IPS-NIHi7 (cell line): Measurements from ENCODE around the gene CENPA.
"Not testable (repeated sequence)": the region's sequence is repeated elsewhere in the genome, so short reads cannot be mapped to it uniquely, and the experiment has no call there.

Experiments used
- DNase-seq: peaks from one replicate; pipeline ENCODE4 v3.0.0; 2012; ENCODE audit warnings: mixed read lengths; ENCODE audit errors: extremely low spot score

Gene CENPA

DNA sequence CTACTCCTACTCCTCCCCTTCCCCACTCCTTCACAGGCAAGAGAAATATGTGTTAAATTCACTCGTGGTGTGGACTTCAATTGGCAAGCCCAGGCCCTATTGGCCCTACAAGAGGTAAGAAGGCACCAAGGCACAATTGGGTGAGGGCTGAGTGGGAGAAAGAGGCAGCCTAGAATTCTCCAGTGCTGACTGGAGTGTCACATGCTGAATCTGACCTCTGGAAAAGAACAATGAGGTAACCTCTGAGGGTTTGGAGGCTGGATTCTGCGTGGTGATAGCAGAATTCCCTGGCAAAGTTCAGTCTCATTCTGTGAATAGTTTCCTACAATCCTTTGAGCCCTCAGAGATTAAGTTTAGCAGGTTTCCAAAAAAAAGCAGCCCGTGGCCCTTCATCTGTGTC is 6.9 kb downstream of the CENPA start:
- DNase-seq: no peak

DNA sequence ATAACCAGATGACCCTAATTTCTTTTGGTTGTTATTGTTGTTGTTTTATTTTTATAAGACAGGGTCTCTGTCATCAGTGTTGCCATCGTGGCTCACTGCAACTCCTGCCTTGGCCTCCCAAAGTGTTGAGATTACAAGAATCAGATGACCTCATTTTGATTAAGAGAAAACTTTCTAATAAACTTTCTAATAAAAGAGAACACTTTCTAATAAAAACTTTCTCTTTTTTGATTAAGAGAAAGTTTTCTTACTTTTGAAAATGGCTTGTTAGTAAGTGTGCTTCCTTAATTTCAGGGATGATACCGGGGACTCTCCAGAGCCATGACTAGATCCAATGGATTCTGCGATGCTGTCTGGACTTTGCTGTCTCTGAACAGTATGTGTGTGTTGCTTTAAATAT is 7.7 kb downstream of the CENPA start:
- no peak for DNase-seq

DNA sequence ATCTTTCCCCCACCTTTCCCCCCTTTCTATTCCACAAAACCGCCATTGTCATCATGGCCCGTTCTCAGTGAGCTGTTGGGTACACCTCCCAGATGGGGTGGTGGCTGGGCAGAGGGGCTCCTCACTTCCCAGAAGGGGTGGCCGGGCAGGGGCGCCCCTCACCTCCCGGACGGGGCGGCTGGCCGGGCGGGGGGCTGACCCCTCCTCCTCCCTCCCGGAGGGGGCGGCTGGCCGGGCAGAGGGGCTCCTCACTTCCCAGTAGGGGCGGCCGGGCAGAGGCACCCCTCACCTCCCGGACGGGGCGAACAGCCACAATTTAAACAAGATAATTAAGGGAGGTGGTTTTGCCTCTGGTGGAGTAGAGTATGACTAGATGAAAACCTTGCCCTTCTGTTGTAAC is 9.3 kb downstream of the CENPA start:
- DNase-seq: not testable (repeated sequence)

DNA sequence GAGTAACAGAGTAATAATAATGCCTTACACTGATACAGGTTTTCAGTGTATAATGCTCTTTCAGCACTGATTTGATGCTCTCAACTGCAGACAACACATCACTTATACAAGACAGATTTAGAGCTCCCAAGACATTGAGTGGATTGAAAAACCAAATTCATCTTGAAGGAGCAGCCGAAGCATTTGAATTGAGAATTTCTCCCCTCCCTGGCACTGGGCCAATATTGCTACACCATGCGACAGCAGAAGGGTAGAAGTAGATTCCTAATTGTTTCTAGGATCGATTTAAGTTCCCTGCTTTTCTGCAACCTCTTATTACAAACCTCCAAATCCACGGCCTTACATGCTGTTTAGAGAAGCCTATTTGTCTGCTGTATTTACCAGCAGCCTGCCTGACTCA is 15.5 kb downstream of the CENPA start:
- no peak for DNase-seq

DNA sequence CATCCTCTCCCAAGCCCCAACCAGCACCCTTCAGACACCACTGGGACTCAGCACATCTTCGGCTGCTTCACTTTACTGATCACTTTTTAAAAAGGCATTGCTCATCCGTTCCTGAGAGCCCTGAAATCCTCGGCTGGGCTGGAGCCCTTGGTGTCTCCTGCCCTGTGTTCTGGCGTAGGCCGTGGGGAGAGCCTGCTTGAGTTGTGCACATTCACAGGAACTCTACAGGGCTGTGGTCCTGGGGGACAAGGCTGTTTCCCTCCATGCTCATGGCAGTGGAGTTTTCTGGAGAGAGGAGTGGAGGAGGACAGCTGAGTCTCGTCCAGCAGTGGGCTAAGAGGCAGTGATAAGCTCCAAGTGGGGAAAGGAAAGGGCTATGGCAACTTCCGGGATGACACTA is 15.9 kb downstream of the CENPA start:
- no peak for DNase-seq

DNA sequence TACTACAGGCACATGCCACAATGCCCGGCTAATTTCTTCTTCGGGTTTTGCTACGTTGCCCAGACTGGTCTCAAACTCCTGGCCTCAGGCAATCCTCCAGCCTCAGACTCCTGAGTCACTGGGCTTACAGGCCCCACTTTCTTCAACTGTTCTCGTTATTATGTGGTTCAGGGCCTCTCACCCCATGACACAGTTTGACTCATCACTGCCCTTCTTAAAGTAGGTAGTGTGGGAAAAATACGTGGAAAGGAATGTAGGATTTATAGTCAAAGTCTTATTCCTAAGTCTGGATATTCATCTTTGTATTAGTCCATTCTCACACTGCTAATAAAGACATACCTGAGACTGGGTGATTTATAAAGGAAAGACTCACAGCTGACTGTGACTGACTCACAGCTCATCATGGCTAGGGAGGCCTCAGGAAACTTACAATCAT is 19.4 kb downstream of the CENPA start:
- DNase-seq: no peak

DNA sequence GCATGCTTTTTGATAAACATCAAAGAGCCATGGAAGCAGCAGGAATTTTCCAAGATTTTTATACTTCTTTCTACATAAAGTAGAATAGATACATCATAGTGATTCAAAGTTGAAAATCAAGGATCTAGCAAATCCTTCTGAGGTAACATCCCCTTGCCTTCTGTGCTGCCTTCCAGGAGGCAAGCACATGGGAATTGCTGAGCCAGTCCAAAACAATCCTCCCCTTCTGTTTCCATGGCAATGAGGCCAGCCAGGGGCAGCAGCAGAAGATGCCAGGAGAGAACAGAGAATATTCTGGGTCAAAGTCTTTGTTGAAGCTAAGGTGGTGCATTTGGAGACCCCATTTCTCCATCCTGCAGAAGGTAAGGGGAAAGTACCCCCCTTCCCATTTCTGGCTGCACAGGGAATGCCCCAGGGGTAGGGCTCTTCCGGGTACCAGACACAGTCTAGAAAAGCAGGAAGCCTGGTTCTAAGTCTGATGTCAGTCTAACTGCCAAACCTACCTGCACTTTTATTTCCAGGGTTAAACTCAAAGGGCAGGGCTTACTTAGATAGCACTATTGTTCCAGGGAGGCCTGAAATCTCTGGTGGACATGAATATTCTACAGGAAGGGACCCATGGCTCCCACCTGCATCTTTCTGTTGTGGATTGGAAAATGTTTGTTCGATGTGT is 22.1 kb downstream of the CENPA start:
- no peak for DNase-seq

DNA sequence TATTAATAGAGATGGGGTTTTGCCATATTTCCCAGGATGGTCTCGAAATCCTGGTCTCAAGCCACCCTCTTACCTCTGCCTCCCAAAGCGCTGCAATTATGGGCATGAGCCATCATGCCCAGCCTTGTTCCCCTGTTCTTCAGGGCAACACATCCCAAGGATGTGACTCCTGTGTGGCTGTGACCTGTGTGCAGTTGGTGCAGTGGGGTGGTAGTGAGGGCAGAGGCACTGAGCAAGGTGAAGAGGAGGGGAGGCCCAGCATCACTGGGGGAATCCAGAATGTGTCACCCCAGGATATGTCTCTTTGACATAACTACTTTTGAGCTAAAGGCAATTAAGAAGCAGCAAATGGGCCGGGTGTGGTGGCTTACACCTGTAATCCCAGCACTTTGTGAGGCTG is 23.4 kb downstream of the CENPA start:
- no peak for DNase-seq

DNA sequence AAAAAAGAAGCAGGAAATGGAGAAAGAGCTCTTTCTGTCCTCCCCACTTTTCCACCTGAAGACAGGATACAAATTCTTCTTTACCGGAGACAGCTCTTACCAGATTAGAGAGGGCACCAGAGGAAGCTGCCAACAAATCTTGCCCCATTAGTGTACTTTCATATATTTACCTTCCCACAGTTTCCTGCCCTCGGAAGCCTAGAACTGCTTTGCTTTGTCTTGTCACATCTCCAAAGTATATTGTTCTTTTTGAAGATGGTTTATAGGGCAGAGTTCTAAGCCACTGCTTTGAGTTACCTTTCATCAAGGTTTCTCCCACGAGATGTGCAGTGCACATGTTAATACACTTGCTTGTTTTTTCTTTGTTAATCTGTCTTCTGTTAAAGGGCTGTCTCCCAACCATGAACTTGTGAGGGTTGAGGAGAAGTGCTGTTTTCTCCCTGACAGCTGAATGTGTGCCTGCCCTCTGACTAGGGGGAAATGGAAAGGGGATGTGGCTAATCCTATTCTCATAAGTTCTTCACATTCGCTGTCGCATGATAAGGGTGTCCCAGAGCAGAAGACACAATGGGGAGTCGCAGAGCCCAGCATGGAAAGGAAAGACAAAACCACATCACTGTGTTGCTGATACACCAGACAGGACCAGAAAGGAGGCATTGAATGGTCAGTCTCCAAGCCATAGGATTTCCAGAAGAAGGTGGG is 24.2 kb downstream of the CENPA start:
- DNase-seq: no peak

DNA sequence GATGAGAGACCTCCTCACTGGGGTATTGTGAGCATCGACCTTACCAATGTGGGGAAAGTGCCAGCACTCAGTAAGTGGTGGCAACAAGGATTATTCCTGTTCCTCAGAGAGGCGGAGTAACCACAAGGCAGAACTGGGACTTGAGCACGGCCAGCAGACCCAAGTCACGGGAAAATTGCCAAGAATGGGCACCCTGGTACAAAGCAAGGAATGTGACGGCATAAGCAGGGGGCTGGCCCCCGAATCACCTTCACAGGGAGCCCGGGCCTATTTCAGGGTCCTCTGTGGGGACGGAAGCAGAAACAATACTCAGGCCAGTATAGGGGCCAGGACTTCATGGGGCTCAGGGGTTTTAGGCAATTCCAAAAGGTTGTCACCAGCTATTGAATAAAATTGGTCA is 25.4 kb downstream of the CENPA start:
- DNase-seq: no peak

DNA sequence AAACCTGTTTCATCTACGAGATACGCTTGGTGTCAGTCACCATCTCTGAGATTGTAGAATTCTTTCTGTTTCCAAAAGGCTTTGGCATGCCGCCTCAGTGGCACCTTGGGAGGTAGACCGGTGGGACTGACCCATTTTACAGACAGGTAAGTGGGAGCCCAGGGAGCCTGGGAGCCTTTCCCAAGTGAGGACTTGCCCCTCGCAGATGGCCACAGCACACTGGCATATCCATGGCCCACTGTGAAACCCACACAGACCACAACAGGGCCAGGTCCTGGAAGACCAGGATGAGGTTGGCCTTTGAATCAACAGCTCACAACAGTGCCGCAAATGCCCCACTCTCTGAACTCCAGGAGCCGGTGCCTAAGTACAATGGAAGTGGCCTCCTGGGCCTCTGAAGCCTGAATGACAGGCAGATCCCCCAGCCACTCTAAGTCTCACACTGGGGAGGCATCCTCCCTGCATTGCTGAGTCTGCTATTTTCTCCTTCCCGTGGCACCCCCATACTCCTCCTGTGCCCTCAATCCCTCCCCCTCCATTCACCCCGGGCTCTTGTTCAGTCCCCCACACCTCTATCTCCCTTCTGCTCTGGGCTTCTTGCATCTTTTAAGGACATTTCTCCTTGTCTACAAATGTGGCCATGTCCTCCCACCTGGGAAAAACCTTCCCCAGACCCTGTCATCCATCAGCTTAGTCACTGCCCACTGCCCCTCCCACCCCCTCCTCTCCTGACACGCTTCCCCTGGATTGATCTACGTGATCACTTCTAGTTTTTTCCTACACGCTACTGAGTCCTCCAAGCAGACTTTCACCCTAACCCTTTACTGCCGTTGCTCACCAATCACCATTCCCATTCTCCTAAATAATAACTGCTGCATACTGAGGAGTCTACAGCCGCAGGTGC is 26.2 kb downstream of the CENPA start:
- no peak for DNase-seq

DNA sequence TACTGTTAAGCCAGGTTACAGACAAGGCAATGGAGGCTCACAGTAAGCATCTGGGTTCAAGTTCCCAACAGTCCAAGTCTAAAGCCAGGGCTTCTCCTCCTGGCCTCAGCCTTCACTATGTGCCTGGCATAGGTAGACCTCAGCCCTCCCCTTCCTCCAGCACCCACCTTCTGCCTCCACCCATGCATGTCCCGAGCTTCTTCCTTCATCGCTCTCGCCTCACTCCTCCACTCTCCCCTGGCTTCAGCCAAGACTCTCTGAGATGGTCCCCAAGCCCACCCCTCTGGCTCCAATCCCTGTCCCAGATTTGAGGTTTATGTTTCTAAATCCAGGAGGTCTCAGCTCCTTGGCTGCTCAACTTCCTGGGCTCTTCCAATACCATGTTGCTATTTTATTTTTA is 26.9 kb downstream of the CENPA start:
- no peak for DNase-seq

DNA sequence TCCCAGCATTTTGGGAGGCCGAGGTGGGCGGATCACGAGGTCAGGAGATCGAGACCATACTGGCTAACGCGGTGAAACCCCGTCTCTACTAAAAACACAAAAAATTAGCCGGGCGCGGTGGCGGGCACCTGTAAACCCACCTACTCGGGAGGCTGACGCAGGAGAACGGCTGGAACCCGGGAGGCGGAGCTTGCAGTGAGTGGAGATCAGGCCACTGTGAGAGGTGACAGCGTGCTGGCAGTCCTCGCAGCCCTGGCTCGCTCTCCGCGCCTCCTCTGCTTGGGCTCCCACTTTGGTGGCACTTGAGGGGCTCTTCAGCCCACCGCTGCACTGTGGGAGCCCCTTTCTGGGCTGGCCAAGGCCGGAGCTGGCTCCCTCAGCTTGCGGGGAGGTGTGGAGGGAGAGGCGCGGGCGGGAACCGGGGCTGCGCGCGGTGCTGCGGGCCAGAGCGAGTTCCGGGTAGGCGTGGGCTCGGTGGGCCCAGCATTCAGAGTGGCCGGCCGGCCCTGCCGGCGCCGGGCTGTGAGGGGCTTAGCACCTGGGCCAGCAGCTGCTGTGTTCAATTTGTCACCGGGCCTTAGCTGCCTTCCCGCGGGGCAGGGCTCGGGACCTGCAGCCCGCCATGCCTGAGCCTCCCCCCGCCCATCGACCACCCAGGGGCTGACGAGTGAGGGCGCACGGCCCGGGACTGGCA is 28.4 kb downstream of the CENPA start:
- DNase-seq: not testable (repeated sequence)

DNA sequence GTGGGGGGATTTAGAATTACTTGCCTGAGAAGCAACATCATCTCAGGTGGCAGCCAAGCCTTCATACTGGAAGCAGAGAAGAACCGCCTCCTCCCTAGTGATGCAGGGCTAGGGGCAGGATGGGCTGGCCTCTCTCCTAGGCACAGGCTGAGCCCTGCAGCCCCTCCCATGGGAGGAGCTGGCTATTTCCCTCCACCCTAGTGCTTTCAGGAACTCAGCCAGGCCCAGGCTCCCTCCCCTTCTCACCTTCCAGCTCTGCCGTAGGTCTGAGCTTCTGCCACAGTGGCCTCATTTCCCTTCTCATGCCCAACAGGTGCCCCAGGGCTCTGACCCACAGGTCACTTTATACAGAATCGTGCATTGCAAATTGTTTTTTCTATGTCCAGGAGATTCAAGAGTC is 31.0 kb downstream of the CENPA start:
- peak; percentile 67 for DNase-seq

DNA sequence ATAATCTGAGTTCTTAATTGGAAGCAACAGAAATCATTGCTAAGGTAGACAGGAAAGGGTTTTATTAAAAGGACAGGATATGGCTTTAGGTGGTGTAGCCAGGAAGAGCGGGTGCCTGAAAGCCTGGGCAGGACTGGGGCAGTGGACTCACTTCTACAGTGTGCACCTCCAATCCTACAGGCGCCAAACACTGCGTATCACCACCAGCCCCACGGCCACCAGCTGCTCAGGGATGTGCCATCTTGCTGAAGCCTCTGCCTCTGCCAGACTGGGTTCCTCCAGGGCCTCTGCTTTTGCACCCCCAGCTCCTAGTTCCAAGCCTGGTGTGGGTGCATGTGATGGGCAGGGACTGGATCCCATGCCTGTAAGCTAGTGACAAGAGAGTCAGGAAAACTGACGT is 32.4 kb downstream of the CENPA start:
- DNase-seq: no peak

DNA sequence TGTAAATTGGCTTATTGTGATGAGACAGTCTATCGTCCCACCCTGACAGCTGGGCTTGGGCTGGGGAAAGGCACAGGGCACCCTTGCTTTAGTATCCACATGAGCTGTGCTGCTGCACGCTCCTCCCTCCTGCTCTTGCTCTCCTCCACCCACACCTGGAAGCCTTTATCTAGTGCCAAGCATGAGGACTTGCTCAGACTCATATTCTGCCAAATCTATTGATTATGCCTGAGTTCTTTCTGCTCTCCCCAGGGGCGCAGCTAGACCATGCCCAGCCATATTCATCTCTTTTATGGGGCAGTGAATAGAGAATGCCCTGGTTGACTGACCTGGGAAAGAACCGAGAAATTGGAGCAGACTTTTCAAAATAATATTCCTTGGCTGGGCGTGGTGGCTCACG is 33.1 kb downstream of the CENPA start:
- no peak for DNase-seq

DNA sequence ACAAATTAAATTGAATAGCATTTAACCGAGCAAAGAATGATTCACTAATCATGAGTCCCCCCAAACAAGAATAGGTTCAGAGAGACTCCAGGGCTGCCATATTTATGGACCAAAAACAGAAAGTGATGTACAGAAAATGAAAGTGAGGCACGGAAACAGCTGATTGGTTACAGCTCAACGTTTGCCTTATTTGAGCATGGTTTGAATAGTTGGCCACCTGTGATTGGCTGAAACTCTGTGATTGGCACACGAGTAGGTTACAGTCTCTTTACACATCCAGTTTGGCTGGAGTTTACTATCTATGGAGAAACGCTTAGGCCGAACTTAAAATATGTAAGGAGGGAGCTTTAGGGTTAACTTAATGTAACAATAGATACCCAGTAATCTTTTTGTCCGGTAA is 35.1 kb downstream of the CENPA start:
- no peak for DNase-seq

DNA sequence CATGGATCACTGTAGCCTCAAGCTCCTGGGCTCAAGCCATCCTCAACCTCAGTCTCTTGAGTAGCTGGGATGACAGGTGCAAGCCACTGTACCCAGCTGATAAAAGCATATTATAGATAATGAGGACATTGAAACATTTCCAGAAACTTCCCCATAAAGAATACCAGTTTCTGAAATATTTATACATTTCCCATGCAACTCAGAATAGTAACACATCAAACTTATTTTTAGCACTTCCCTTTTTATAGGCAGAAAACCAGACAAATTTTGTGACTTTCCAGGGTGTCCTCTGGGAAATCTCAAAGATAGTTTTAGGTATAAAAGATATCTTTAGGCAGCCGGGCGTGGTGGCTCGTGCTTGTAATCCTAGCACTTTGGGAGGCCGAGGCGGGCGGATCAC is 37.0 kb downstream of the CENPA start:
- DNase-seq: no peak

DNA sequence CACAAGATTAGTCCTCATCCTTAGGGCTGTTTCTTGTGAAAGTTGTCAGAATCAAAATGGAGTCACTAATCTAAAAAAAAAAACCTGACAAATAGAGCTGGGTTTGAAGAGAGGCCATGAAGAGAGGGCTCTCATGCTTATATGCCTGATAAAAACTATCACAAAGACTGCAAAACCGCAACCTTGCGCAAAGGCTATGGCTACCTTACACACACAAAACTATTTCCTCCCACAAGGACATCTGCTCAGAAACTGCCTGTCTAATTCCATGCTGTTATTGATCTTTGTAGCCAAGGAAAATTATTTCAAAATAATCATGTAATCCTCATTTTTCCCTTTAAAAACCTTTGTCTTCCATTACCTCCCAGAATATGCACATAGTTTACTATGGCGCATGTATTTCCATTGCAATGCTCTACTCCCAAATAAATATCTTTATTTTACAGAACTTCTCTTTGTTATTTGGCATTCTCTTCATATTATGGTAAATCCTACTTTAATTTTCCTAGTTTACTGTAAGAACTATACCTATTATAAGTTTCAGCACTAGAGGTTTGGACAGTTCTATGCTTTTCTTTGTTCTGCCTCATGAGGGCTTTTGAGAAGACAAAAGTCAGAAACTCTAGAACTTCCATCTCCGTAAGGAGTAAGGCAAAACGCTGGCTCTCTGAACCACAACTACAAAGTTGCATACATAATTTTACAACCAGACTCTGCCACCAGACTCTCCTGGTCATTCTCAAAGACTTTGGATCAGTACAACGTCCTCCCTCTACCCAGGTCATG is 52.5 kb downstream of the CENPA start:
- no peak for DNase-seq

DNA sequence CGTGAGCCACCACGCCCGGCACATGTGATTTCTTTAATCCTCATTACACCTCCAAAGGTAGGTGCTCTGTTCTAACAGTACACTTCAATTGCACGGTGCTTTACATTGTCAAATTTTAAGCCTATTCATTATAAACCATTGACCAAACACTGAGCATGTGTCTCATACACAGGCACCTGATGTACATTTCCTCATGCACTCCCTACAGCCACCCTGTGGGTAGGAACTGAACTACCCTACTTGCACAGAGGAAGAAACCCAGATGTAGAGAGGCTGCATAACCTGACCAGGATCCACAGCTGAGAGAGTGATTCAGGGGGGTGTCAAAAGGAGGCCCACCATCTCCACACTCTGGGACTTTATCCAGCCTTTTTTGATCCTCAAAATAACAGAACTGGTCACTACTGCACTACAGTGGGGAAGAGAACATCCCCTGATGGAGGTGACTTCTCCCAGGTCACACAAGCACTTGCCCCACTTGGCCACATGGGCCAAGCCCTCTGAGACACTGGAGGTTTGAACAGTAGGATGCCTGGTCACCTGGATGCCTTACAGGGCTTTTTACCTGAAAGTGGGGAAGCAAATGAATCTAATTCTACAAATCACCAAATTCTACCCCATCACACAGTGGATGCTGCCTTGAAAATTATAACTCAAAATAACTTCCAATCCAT is 55.2 kb downstream of the CENPA start:
- DNase-seq: no peak

DNA sequence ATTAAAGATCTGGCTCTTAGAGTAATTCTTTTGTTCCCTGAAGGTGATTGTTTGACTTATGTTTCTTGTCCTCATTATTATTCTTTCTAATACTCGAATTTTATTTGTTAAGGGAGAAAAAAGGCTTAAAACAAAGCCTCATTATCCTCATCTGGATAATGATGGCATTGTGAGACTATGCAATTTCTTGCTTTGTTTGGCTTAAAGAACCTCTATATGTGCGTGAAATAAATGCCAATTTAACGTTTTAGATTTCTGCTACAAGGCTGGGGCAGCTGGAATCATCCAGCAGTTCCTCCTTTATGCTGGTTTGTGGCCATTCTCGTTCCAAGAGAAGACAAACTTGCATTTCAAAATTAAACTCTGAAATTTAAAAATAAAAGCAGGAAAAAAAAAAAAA is 57.2 kb downstream of the CENPA start:
- no peak for DNase-seq
